Activated T-cell treated with anti-CD3 and anti-CD28 coated beads, Interleukin-2, amount 50 U/mL, for 1 hour (primary cell): ENCODE results near the gene MOB3B.

Experiments
- DNase-seq: peaks from one replicate; pipeline ENCODE4 v3.0.0-alpha.2; 2020

MOB3B gene

GRCh38 chr9:27385606-27386322, 143.8 kb downstream of the MOB3B start:
- no peak for DNase-seq

- DNase-seq: no peak
Measured at GRCh38 chr9:27384262-27385014, 145.2 kb downstream of the MOB3B start.

DNA sequence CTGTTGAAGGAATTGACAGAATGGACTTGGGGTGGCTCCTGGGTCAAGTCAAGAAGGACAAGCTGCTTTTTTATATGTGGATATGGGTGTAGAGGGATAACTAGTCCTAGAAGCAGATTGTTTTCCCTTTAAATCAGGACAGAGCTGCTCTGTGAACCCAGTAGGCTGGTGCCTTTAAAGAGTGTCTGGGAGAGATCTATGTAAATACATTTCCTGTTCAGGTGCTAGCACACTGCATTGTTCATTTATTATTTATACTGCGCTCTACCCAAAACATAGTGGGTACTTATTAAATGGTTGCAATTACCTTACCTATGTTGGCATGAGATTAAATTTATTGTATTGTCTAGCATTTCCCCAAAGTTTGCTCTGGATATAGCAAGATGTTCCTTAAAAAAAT, 146.1 kb downstream of the MOB3B start:
- DNase-seq: no peak

- DNase-seq: no peak
Measured at GRCh38 chr9:27382975-27383374, 146.6 kb downstream of the MOB3B start.

GRCh38 chr9:27382308-27382707, 147.3 kb downstream of the MOB3B start:
- DNase-seq: no peak

DNA sequence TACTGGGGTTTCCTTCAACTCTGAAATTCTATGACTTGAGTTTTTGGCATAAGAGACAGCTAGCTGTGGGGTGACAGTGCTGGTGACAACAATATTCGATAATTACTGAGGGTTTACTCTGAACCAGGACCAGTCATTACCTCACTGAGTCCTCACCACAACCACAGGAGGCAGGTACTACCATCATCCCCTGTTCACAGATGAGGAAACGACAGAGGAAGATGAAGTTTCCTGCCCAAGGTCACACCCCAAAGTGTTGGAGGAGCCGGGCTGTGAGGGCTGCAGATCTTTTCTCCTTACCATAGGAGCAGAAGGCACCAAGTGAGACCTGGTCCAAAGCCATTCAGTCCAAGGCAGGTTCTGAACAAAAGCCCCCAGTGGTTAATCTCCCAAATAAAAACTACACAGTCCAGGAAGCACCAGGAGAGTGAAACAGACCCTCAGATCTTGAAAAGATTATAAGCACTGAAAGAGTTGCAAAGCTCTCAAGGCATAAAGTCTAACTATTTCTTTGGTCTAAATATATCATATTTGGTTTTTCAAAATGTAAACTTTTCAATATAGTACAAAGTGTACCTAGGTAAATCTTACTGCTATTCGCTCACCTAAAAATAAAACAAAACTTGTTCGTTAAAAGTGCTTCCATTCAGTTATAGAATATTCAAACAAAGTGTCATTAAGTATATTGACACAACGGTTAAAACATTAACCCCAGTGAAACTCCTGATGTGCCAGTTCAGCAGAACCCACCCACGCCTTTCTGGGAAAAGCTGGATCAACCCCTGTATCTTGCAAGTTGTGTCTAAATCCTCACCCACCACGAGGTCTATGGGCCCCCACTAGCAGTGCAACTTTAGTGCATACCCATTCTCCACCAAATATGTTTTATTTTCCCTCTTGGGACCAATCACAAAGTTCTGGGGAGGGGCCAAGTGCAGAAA, 150.0 kb downstream of the MOB3B start:
- no peak for DNase-seq

GRCh38 chr9:27377811-27378456, 151.7 kb downstream of the MOB3B start:
- DNase-seq: no peak

DNA sequence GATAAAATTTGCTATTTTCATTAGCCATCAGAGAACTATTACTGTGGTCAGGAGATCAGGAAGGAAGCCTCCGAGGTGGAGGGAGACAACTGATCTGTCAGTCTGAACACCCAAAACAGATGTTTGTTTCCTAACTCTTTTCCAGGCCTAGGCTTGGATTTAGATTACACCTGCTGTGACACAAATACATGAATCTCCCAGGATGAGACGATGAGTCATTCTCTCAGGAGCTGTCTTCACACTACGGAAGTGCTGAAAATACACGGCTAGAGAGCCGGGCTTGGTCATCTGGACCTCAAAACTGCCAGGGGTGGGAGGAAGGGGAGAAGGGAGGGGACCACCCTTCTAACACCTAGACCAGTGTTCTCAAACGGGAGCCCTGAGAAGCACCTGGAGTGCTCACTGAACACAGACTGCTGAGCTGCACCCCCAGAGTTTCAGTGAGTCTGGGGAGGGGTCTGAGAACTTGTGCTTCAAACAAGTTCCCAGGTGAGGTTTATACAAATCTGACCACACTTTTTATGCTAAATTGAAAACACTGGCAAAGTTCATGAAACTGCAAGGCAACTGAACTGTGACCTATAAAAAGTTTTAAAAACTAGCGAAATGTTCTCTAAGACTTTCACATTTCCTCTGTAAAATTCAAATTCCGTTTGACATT, 152.3 kb downstream of the MOB3B start:
- DNase-seq: no peak

DNA sequence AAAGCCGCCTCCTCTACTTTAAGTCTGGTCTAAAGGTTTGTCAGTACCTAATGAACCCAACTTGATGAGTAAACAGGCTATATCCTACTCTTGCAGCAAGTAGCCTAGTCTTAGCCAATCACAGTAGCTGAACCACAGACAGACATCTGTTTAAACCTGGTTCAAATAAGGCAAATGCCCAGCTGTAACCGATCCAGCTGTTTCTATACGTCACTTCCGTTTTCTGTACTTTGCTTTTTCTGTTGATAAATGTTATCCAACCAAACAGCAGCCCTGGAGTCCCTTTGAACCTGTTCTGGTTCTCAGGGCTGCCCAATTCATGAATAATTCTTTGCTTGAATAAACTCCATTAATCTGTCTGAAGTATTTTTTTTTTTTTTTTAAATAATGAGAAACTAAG, 155.8 kb downstream of the MOB3B start:
- no peak for DNase-seq

- DNase-seq: no peak
Measured at GRCh38 chr9:27372615-27373014, 157.0 kb downstream of the MOB3B start.

DNA sequence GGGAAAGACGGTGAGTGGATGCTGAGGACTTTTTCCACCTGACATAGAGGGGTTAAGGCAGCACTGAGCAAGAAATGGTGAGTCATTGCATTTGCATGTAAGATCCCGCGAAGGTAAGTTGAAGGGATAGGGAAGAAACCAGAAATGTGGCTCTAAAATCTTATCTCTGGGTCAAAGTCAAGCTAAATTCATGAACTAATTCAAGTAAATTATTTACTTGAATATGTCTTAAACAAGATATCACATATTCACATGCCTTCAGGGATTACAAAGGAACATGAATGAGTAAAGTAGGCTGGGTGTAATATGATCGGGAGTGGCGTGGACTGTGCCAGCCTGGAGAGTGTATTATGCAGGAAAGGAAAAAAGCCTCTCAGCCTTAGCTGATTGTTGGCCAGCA, 158.2 kb downstream of the MOB3B start:
- DNase-seq: no peak

DNA sequence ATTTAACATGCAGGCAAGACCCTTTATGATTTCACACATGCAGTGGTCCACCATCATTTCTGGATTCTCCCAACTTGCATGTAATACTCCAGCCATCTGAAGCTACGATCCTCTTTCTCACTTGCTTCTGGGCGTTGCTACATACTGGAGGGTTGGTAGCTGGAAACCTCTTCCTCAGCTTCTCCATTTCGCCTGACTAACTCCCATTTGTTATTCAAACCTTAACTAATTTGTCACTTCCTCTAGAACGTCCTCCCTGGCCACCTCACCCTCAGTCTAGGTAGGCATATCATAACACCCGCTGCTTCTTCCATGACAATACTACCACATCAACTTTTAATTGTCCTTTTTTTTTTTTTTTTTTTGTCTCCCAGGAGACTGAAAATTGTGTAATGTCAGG, 160.0 kb downstream of the MOB3B start:
- DNase-seq: no peak

DNA sequence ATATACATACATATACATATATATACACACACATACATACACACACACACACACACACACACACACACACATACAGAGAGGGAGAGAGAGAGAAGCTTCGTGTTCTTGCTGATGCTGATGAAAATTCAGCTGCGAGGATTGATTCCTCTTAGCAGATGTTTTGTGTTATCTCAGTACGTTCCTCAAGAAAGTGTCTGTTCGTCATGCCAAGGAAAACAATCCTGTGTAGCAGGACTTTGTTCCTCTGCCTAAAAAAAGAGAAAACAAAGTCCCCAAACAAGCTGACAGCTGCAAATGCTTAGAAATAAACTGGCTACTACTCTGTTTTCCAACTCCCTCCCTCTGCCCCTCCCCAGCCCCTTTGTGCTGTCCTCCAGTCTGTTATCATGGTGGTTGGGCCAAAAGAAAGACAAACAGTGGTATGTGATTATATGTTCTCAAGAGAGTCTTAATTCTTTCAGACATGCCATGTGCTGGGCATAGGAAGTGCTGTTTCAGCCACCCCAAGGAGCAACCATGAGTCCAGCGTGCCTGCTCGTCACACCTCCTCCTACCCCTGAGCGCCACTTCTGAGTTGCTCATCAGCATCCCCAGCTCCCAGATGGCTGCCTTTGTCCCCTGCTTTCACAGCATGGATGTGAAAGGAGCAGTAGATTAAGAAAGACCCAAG, 161.2 kb downstream of the MOB3B start:
- no peak for DNase-seq

GRCh38 chr9:27367921-27368315, 161.7 kb downstream of the MOB3B start:
- no peak for DNase-seq

DNA sequence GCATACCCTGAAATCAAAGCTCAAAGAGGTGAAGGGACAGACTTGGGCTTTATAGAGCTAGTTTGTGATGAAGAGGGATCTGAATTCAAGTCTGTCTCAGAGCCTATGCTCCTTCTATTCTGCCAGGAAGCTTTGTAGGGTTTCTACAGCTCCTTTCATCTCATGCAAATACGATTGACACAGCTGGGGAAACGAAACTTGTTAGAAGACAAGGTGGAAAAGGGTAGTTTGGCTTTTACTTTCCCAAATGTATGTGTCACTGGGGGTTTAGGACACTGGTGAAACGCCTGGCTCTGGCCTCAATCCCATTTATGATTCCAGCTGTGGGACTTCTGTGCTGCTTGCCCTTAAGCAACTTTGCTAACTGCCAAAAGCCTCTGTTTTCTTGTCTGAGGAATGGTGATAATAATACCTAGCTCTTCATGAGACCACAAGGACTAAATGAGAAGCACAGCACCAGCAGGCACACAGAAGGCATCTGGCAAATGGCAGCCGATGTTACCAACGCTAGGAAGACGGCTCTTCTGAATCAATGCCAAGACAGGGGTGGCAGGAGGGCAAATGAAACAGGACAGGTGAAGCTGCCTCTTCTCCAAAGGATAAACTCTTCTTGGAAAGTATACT, 162.3 kb downstream of the MOB3B start:
- no peak for DNase-seq

GRCh38 chr9:27365707-27366376, 163.8 kb downstream of the MOB3B start:
- no peak for DNase-seq

DNA sequence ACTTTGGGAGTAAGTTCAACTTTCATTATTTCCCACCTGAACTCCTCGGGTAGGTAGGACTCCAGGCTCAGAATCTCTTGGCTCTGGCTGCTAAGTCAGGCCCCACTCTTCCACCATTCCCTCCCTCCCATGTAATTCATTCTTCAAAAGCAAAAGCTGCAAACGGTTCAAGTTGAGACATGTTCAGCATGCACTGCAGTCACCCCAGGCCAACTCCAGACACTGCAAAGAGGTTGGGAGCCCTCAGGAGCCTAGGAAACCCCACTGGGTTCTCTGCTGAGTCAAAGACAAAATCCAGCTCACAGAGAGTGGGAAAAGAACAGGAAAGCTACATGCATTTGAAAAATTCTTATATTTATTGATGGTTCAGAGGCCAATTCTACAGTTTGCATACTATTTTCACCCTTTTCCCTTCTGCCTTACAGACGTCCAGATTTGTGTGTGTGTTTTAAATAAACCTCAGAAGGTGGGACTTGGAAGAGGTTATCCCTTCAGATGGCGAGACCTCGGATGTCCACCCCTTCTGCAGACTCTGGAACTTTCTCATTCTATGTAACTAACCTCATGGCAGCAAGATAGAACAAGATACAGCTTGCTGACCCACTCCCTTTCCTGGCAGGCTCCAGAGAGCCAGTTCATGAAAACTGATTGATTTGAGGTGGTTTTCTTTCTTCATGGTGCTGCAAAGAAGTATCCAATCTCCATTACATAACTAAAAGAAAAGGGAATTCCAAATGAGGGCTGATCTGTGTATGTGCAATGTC, 167.0 kb downstream of the MOB3B start:
- no peak for DNase-seq

GRCh38 chr9:27361492-27361891, 168.1 kb downstream of the MOB3B start:
- DNase-seq: no peak

- no peak for DNase-seq
Measured at GRCh38 chr9:27359763-27360162, 169.9 kb downstream of the MOB3B start.

GRCh38 chr9:27358007-27358406, 171.6 kb downstream of the MOB3B start:
- no peak for DNase-seq
